GM19452 (cell line): ENCODE measurements around the gene USB1.

ENCODE experiments used
- ATAC-seq: cut with Tn5 transposase; IDR thresholded peaks from one replicate; pipeline ENCODE4 v1.9.1; 2021; ENCODE audit not compliant: unreplicated experiment

The USB1 gene

DNA sequence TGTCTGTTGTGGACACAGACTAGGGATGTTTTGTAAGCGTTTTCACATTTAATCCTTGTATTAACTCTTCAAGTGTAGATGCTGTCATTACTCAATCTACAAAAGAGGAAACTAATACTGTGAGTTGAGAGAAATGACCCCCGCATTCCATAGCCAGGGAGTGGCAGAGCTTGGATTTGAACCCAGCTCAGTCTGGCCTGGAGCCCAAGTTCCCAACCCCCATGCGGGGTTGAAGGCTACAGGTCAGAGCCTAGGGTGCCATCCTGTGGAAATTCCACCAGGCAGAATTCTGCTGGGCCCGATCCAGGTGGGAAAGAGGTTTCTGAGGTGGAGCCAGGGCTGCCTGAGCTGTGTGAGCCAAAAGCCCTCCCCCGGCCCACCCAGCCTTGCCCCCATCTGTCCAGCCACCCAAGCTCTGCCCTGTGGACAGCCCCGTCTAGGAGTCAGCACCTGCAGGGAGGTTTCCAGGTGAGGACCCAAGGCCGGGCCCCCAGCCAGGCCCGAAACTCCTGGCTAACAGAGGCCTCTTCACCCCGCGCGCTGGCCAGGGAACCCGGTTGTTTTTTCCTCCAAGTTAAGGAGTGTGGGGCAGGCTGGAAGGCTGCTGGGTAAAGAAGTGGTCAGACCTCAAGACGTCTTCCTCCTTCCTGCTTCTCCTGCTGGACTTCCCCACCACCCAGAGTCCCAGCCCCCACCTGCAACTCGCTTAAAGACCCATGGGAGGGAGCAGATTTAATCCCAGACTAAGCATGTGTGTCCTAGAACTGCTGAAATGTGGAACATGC is 30.0 kb downstream of the USB1 start:
- no peak for ATAC-seq

DNA sequence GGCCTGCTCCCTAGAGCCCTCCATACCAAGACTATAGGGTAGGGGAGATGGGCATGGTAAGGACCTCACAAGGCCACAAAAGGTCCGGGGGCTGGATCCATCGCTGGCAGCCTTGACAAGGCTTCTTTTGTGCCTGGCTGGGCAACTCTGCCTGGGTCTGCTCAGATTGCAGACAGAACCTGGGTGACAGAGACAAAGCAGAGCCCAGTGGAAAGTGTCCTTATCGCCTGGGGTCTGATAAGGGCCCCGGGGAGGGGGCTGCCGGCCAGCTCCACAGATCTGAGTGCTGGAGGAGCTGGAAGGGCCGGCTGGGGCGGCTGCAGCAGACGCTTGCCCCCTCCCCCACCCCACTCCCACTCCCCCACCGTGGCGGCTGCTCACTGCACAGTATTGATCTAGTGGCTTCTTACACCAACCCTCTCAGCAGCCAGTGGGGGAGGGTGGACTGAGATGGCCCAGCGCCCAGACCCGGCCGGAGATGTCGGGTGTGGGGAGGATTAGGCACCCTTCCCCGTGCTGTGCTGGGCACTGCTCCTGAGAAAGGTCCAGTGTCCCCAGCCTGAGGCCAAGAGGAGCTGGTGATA is 31.6 kb downstream of the USB1 start:
- ATAC-seq = no peak

DNA sequence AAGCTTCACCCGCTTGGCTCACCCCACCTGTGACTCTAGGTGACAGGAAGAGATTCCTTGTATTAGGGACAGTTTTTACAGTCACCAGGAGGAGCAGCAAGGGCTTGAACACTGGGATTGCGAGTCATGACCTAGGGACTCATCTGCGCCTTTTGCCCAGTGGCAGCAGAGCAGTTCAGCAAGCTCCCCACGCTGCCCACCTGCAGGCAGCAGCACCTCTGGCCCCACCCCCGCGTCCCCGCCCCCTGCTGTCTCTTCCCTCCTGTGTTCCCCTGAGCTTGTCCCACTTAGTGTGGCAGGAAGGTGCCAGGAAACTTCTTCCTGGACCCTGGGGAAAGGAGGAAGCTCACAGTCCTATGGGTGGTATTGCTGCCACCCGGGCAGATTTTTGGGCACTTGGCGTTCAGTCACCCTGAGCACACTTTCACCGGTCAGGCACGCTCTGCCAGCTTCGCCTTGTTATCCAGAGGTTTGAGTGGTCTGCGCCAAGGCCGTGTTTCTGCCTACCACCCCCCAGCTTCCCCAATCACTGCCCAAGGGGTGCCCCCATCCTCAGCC is 33.0 kb downstream of the USB1 start:
- no peak for ATAC-seq

DNA sequence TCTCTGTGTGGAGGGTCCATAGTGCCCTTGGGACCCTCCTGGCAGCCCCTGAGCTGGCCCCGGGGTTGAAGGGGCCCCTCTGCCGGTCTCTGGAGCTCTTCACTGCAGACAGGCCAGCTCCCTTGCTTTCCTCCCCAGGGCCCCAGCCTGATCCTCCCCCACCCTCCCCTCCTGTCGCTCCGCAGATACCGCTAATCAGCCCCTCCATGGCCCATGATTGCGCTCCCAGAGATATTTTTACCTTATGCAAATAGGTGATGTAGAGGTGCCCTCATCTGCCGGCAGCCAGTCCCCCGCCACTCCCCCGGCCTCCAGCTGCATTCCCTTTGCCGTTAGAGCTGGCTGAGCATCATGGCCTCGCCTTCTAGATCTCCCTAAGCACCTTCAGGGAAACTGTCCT is 33.6 kb downstream of the USB1 start:
- no peak for ATAC-seq

DNA sequence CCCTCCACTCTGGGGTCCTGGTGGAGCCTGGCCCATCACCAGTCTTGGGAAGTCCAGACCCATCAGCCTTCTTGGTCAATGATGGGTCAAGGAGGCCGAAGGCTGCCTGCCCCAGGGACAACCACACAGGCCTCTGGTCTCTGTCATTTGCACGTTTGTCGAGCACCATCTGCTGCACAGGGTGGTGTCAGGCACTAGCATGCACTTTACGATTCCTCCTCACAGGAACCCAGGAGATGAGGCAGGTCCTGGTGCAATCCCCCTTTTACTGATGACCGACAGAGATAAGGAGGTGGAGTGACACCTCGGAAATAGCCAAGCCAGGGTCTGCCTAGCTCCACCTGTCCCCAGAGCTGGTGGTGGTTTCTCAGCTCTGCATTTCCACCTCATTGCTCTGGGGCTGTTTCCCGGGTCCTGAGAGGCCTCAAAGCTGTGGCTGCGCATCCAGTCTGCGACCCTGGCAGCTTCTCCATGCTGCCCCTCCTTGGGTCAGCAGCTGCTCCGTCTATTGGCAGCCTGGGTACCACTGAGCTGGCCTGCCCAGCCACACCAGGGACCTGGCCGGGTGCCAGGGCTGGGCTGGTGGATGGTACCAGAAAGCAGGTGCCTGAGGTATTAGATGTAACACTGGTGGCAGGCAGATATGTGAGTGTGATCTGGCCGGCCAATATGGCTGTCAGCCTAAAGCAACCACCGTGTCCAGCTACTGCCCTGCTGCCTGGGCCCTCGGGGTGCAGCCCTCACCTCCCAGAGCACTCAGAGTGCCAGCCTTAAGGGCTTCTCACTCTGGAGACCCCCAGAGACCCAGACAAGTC is 34.4 kb downstream of the USB1 start:
- ATAC-seq = no peak

DNA sequence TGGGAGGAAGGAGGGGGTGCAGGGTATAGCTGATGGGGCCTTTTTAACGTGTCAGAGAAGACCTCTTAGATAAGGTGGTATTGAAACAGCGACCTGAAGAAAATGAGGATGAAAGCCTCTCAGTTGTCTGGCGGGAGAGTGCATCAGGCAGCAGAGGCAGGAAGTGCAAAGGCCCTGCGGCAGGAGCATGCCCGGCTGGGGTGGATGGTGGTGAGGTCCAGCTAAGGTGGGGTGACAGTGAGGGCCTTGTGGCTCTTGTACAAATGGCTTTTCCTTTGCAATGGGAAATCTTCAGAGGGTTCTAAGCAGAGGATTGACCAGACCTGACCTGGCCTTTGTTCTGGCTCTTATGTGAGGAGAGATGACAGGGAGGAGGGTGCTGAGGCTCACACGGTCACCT is 35.7 kb downstream of the USB1 start:
- ATAC-seq = no peak

DNA sequence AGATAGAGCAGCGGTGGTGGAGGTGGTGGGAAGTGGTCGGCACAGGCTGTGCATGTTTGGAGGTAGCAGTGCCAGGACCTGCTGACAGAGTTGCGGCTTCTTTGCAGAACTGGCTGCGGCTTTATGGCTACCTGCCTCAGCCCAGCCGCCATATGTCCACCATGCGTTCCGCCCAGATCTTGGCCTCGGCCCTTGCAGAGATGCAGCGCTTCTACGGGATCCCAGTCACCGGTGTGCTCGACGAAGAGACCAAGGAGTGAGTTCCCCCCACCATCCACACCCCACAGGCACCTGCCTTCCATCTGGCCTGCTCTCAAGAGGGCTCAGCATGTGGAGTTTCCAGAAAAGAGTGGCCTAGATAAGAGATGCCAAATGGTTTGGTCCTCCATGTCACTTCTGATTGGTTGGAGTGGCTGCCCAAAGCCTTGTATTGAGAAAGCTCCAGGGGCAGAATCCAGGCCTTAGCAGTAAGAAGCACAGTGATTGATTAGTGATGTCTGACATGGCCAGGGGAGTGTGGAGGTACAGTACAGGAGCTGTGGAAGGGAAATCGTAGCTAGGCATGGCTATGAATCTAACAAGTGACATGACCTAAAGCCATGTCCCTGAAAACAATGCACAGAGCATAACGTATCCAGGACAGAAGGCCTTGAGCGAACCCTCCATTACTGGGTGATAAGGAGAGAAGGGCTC is 36.3 kb downstream of the USB1 start:
- no peak for ATAC-seq

DNA sequence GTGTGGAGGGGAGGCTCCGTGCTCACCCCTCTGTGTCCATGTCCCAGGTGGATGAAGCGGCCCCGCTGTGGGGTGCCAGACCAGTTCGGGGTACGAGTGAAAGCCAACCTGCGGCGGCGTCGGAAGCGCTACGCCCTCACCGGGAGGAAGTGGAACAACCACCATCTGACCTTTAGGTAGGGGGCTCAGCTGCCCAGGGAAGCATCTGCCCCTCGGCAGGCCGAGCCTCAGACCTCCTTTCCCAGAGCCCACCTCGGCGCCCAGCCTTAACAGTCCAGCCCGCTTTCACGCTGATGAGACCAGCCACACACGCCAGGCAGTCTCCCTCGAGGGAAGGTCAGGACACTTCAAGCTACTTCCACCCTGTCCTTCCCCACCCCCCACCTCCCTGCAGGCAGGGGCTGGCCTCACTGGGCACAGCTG is 37.0 kb downstream of the USB1 start:
- no peak for ATAC-seq

DNA sequence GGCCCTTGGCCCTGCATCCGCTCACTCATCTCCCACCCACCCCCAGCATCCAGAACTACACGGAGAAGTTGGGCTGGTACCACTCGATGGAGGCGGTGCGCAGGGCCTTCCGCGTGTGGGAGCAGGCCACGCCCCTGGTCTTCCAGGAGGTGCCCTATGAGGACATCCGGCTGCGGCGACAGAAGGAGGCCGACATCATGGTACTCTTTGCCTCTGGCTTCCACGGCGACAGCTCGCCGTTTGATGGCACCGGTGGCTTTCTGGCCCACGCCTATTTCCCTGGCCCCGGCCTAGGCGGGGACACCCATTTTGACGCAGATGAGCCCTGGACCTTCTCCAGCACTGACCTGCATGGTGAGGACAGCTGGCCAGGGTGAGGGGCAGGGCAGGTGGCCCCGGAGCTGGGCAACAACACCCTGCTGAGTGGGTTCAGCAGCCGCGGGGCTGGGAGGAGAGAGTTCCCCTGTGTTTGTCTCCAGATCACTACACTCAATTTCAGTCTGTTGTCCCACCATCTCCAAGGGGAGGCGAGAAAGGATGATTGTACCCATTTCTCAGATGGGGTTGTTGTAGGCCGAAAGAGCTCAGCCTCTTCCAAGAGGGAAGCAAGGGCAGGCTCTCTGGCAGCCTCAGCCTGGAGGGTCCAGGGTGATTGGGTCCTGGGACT is 38.8 kb downstream of the USB1 start:
- no peak for ATAC-seq

DNA sequence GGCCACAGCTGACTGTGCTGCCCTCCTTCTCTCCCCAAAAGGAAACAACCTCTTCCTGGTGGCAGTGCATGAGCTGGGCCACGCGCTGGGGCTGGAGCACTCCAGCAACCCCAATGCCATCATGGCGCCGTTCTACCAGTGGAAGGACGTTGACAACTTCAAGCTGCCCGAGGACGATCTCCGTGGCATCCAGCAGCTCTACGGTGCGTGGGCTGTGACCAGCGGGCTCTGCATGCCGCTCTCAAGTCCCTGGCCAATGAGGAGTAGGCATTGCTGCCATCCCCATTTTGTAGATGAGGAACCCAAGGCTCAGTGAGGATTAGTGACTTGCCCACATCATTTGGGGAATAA is 39.3 kb downstream of the USB1 start:
- ATAC-seq = no peak

DNA sequence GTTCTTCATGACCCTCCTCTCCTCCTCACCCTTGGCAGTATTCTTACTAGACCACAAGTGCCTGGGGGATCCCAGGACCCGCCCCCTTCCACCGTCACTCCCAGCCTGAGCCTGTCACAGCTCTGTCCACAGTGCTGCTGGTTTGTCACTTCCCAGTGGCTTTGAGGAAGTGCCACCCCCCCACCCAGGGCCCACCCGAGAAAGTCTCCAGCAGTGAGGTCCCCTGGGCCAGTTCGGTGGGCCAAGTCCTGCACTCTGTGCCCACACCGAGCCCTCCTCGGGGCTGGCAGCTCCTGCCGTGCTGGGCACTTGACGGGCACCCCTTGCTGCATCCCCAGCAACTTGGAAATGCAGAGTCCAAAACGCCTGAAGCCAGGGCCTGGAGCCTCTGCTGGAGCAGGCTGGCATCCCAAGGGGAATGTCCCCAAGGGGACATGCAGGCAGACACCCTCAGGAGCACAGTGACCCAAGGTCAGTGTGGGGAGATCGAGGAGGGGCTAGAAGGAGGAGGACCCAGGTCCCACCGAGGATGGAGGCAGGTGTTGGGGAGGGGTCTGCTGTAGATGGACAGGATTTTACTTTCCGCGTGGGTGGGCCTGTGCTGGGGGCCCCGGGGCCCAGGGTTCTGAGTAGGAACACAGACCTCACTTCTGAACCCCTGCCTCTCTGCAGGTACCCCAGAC is 39.9 kb downstream of the USB1 start:
- ATAC-seq = no peak

DNA sequence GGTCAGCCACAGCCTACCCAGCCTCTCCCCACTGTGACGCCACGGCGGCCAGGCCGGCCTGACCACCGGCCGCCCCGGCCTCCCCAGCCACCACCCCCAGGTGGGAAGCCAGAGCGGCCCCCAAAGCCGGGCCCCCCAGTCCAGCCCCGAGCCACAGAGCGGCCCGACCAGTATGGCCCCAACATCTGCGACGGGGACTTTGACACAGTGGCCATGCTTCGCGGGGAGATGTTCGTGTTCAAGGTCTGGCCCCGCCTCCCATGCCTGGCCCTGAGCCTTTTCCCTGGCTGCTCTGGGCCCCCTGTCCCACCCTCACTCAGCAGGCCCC is 40.4 kb downstream of the USB1 start:
- no peak for ATAC-seq

DNA sequence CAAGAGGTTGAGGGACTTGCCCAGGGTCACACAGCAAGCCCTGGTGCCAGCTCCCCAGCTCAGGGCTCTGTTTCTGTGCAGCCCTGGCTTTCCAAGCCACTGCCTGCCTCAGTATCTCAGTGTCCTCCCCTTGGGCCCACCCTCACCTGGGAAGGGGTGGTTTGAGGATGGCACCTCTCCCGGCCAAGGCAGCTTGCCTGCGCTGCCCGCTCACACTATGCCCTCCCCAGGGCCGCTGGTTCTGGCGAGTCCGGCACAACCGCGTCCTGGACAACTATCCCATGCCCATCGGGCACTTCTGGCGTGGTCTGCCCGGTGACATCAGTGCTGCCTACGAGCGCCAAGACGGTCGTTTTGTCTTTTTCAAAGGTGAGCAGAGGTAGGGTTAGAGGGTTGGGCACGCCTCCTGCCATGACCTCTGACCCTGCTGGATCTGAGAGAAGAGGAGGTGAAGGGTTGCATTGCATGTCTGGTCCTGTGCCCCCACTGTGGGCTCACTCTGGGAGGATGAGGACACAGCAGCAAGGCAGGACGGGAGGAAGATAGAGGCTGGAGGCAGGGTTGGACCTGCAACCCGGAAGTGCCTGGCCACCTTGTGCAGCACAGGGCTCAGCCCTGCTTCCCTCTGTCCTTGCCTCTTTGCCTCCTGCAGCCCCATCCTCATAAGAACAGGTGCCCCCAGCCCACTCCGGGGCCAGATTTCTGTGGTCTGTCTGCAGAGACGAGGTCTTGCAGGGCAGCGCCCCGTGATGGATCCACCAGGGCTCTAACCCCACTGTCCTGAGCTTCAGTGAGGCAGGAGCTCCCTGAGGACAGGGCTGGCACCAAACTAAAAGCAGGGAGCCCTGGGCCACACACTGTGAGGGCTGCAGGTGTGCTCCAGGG is 41.0 kb downstream of the USB1 start:
- no peak for ATAC-seq

DNA sequence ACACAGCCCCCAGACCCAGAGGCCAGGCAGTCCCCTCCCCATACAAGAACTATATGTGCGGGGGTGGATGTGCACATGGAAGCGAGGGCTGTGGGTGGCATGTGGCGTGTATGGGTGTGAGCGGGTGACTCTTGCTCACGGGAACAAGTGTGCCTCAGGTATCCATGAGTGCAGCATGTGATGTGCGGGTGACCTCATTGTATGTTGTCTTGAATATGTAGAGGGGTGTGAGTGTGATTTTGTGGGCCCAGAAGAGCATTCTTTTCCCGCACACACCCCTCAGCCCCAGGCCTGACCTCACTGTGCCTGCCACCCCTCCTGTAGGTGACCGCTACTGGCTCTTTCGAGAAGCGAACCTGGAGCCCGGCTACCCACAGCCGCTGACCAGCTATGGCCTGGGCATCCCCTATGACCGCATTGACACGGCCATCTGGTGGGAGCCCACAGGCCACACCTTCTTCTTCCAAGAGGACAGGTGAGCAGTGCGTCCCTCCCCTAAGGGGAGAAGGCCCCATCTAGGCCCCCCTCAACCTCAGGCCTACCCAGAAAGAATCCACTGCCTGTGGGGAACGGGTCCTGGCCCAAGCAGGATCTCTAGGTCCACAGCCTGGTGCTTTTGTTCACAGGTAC is 41.8 kb downstream of the USB1 start:
- ATAC-seq = no peak

DNA sequence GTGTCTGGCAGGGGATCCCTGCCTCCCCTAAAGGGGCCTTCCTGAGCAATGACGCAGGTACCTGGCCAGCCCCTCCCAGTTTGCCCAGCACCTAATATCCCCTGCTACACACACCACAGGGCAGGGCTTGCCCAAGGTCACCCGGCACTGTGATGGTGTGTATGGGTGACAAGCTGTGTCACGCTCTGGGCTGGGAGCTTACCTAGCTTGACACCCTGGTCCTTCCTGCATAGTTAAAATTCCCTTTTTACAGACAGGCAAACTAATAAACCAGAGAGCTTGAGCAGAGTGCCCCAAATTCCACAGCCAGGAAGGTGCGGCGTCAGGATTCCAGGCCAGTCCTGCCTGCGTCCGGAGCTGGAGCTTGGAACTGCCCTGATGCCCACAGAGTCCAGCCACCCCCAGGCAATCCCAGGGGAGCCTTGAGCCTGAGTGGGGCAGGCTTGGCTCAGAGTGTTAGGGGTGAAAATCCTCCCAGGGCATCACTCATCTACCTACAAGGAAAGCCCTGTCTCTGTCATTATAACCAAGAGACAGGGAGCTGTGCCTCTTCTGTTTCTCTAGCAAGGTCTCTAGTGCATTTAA is 42.5 kb downstream of the USB1 start:
- ATAC-seq = no peak

DNA sequence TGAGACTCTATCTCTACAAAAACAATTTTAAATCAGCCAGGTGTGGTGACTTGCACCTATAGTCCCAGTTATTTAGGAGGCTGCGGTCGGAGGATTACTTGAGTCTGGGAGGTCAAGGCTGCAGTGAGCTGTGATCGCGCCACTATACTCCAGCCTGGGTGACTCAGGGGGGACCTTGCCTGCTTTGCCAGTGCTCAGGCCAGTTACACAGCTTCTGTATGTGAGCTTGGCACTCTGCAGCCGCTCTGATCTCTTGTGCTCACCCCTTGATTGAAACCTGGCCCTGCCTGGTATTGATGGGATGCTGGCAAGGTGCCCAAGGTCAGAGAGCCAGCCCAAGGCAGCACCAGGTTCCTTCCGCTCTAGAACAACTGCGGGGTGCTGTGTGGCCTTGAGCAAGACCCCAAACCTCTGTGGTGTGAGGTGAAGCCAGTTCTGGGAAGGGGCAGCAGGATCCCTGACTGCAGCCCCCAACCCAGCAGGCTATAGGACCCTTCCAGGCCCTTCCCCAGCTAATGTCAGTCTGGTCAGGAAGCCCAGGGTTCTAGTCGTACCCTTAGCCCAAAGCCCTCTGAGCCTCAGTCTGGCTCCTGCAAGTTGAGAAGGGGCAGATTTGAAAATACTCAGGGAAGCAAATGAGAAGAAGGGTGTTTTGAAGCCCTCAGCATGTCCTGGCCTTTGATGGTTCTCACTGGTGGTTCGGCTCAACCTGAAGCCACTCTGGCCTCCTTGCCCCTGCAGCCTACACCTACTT is 43.2 kb downstream of the USB1 start:
- no peak for ATAC-seq

DNA sequence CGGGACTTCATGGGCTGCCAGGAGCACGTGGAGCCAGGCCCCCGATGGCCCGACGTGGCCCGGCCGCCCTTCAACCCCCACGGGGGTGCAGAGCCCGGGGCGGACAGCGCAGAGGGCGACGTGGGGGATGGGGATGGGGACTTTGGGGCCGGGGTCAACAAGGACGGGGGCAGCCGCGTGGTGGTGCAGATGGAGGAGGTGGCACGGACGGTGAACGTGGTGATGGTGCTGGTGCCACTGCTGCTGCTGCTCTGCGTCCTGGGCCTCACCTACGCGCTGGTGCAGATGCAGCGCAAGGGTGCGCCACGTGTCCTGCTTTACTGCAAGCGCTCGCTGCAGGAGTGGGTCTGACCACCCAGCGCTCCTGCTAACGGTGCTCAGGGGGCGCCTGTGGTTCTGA is 43.9 kb downstream of the USB1 start:
- no peak for ATAC-seq
